NCI-H1092 (cell line): ENCODE data around the gene ARPC1A.
"Not testable (repeated sequence)": the region's sequence is repeated elsewhere in the genome, so short reads cannot be mapped to it uniquely, and the experiment has no call there.

ENCODE experiments used
- DNase-seq: peaks from one replicate; lab custom pipeline; 2025; lab: John Stamatoyannopoulos, UW

The ARPC1A gene

GRCh38 chr7:99325592-99326407 lies at the start of gene ARPC1A:
Gene ARPC1A (plus strand): TSS chr7:99325898. CDS start chr7:99333354, 7,456 bp downstream.
- DNase-seq: peak; percentile 94

GRCh38 chr7:99278180-99278579 lies 47.5 kb upstream of the ARPC1A start:
- no peak for DNase-seq

- not testable (repeated sequence) for DNase-seq
These were observed 41.5 kb upstream of the ARPC1A start for GRCh38 chr7:99284165-99284564.

GRCh38 chr7:99287779-99288534 lies 37.7 kb upstream of the ARPC1A start:
- no peak for DNase-seq

GRCh38 chr7:99289185-99289584 lies 36.5 kb upstream of the ARPC1A start:
- no peak for DNase-seq

GRCh38 chr7:99290148-99290547 lies 35.5 kb upstream of the ARPC1A start:
- not testable (repeated sequence) for DNase-seq

- DNase-seq: no peak
These were observed 34.6 kb upstream of the ARPC1A start for GRCh38 chr7:99290980-99291607.

GRCh38 chr7:99292127-99292526 lies 33.6 kb upstream of the ARPC1A start:
- no peak for DNase-seq

GRCh38 chr7:99293167-99293566 lies 32.5 kb upstream of the ARPC1A start:
- no peak for DNase-seq

- no peak for DNase-seq
These were observed 32.0 kb upstream of the ARPC1A start for GRCh38 chr7:99293650-99294049.

GRCh38 chr7:99296471-99296870 lies 29.2 kb upstream of the ARPC1A start:
- DNase-seq: no peak

GRCh38 chr7:99301496-99301895 lies 24.2 kb upstream of the ARPC1A start:
- DNase-seq: no peak

GRCh38 chr7:99305473-99306260 lies 20.0 kb upstream of the ARPC1A start:
- no peak for DNase-seq

GRCh38 chr7:99308461-99309074 lies 17.1 kb upstream of the ARPC1A start:
- no peak for DNase-seq

GRCh38 chr7:99309111-99309510 lies 16.6 kb upstream of the ARPC1A start:
- no peak for DNase-seq

GRCh38 chr7:99310004-99310403 lies 15.7 kb upstream of the ARPC1A start:
- no peak for DNase-seq

GRCh38 chr7:99311702-99312101 lies 14.0 kb upstream of the ARPC1A start:
- DNase-seq: no peak

- peak; percentile 43 for DNase-seq
These were observed 13.1 kb upstream of the ARPC1A start for GRCh38 chr7:99312316-99313203.

- no peak for DNase-seq
These were observed 12.5 kb upstream of the ARPC1A start for GRCh38 chr7:99313204-99313573.

- DNase-seq: no peak
These were observed 11.2 kb upstream of the ARPC1A start for GRCh38 chr7:99314504-99314903.

GRCh38 chr7:99320371-99320770 lies 5.3 kb upstream of the ARPC1A start:
- no peak for DNase-seq
